ENCODE data around the gene SLC49A3. TPM values are rescaled to one million over a fixed set of nuclear protein-coding genes. Genes with fewer than 3 reads are reported as not detected.

The SLC49A3 gene
- total and polyA plus RNA-seq, 2 of the 8 experiments (the other 6 are each of a cell fraction or from before 2014, with no cell fraction given): 5.0 to 8.8 TPM

GRCh38 chr4:733631-733980, 44.7 kb upstream of the SLC49A3 start (continued):
- TF ChIP-seq SIN3A (conservative IDR thresholded peaks at IDR 0.05 in 1 of 2, IDR thresholded peaks at IDR 0.05 in 1 of 2; ENCODE audit: low read depth in 1 of 2, low read length in 2 of 2) (no peak), SIRT6 (IDR thresholded peaks at IDR 0.05; ENCODE audit: low read length) (no peak), GABPA (IDR thresholded peaks at IDR 0.05; ENCODE audit: borderline replicate concordance, insufficient read depth, low read length) (no peak), USF2 (IDR thresholded peaks at IDR 0.05; ENCODE audit: low read length) (no peak), GTF2F1 (IDR thresholded peaks at IDR 0.05; ENCODE audit: borderline replicate concordance, low read depth, low read length) (no peak), BCL11A (IDR thresholded peaks at IDR 0.05; ENCODE audit: low read depth in 2 of 2, low read length in 2 of 2) (no peak)

Measured in H1 (cell line).